Aortic smooth muscle cell (primary cell): ENCODE results near the gene KCNRG. TPM values are rescaled to one million over a fixed set of nuclear protein-coding genes. Genes with fewer than 3 reads are reported as not detected.

ENCODE experiments used
- total RNA-seq: library from RNA; depleted of rRNA; stranded (reverse); fragments of >200 nt; gene quantifications from 2 replicates; pipeline ENCODE4 v1.2.3, GENCODE V29; 2014

KCNRG gene
- 5.0 and 5.9 TPM in 2 replicates for total RNA-seq

GRCh38 chr13:50015258-50015657, at the start of gene KCNRG:
TSS of gene KCNRG (plus strand) at chr13:50015444. CDS start at chr13:50015494, 50 bp downstream.

DNA sequence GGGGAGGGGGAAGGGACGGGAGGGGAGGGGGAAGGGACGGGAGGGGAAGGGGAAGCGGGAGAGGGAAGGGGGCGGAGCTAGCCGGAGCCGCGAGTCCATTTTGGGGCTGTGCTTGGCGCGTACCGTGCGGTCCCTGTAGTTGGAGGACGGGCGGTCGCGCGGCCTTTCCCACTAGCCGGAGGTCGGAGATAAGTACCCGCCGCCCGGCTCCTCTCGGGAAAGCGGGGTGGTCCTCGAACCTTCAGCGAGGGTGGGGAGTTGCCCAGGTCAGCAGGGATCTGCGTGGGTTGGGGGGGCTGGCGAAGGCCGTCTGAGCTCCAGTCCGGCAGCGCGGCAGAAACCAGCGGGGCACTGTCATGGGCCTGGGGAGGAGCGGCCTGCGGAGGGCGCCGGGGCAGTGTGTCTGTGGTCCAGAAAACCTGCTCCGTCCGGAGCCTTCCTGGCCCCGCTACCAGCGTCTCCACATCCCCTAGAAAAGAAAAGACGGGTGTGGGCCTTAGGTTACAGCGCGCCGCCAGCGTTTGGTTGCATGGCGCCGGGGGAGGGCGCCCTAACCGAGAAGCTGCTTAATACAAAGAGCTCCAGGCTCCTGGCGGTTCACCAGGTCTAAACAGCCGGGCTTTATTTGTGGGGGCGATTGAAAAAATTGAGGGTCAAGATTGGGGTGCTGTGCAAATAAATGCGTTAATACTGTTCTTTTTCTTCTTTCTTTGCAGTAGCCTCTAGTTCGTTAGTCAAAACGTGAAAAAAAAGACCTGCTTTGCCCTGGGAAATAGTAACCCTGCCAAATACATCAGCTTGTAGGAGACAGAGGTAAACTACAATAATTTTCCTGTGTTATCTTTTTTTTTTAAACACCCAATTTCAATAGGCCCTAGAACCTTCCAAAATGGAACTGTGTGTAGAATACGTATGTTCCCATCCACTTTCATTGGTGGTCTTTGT, 18.0 kb upstream of the KCNRG start, which contains the start of gene TRIM13:
TRIM13 (plus strand) TSS at position 92 of the 945 bp plus-strand sequence. CDS start 14,899 bp downstream, outside the sequence.

Other genes starting within 250 kb of the KCNRG start
- 23.0 and 28.8 TPM in 2 replicates for gene KPNA3, start 222.8 kb upstream of the KCNRG start, total RNA-seq
- 5.2 TPM in 2 replicates for gene SPRYD7, start 79.1 kb upstream of the KCNRG start, total RNA-seq
- gene TRIM13, start 18.4 kb upstream of the KCNRG start, total RNA-seq = 16.2 and 18.3 TPM in 2 replicates